ENCODE results near the gene TIGD1.

Gene TIGD1

GRCh38 chr2:232515639-232516038 is 34.7 kb downstream of the TIGD1 start:
- no peaks in the 10 kb centered on the region for H3K27me3 ChIP-seq
- no peaks in the 10 kb centered on the region for H3K9me3 ChIP-seq
- H3K36me3 ChIP-seq, result no peaks in the 10 kb centered on the region
- no peak overlapping the region for H3K4me3 ChIP-seq (ENCODE audit: low read depth, low read length)
- H3K4me1 ChIP-seq, result peaks cover 18% of the 10 kb centered on the region
- TF ChIP-seq CTCF (IDR thresholded peaks at IDR 0.05; ENCODE audit: low read depth, low read length), result no peak
- no peak for DNase-seq

- H3K27me3 ChIP-seq, result no peaks in the 10 kb centered on the region
- no peaks in the 10 kb centered on the region for H3K36me3 ChIP-seq
- no peaks in the 10 kb centered on the region for H3K9me3 ChIP-seq
- no peak overlapping the region for H3K4me3 ChIP-seq (ENCODE audit: low read depth, low read length)
- no peak for TF ChIP-seq CTCF (IDR thresholded peaks at IDR 0.05; ENCODE audit: low read depth, low read length)
- H3K4me1 ChIP-seq, result peaks cover 18% of the 10 kb centered on the region
- DNase-seq, result no peak
These were observed 37.0 kb downstream of the TIGD1 start for GRCh38 chr2:232513353-232513752.

GRCh38 chr2:232512602-232513001 is 37.8 kb downstream of the TIGD1 start:
- H3K4me3 ChIP-seq (ENCODE audit: low read depth, low read length), result no peak overlapping the region
- no peak for TF ChIP-seq CTCF (IDR thresholded peaks at IDR 0.05; ENCODE audit: low read depth, low read length)
- no peaks in the 10 kb centered on the region for H3K36me3 ChIP-seq
- peak; percentile 83 for DNase-seq
- no peaks in the 10 kb centered on the region for H3K27me3 ChIP-seq
- peaks cover 18% of the 10 kb centered on the region for H3K4me1 ChIP-seq
- H3K9me3 ChIP-seq, result no peaks in the 10 kb centered on the region

GRCh38 chr2:232511336-232511890 is 38.9 kb downstream of the TIGD1 start:
- H3K36me3 ChIP-seq, result no peaks in the 10 kb centered on the region
- no peaks in the 10 kb centered on the region for H3K9me3 ChIP-seq
- H3K27me3 ChIP-seq, result no peaks in the 10 kb centered on the region
- peaks cover 25% of the 10 kb centered on the region for H3K4me1 ChIP-seq
- no peak for TF ChIP-seq CTCF (IDR thresholded peaks at IDR 0.05; ENCODE audit: low read depth, low read length)
- DNase-seq, result peak; percentile 84
- H3K4me3 ChIP-seq (ENCODE audit: low read depth, low read length), result no peak overlapping the region

- DNase-seq, result no peak
- no peak for TF ChIP-seq CTCF (IDR thresholded peaks at IDR 0.05; ENCODE audit: low read depth, low read length)
- Histone ChIP-seq H3K9me3 (no peaks in the 10 kb centered on the region), H3K4me1 (peaks cover 33% of the 10 kb centered on the region), H3K27me3 (no peaks in the 10 kb centered on the region), H3K36me3 (no peaks in the 10 kb centered on the region), H3K4me3 (ENCODE audit: low read depth, low read length) (no peak overlapping the region)
These were observed 42.1 kb downstream of the TIGD1 start for GRCh38 chr2:232508251-232508650.

GRCh38 chr2:232506709-232507108 is 43.6 kb downstream of the TIGD1 start:
- peak; percentile 70 for DNase-seq
- Histone ChIP-seq H3K27me3 (no peaks in the 10 kb centered on the region), H3K4me3 (ENCODE audit: low read depth, low read length) (no peak overlapping the region), H3K4me1 (peaks cover 22% of the 10 kb centered on the region), H3K9me3 (no peaks in the 10 kb centered on the region), H3K36me3 (no peaks in the 10 kb centered on the region)
- no peak for TF ChIP-seq CTCF (IDR thresholded peaks at IDR 0.05; ENCODE audit: low read depth, low read length)
